Mucosa of stomach (tissue), 1 donor: Measurements from ENCODE around the gene CYP4A22.
"Not testable (repeated sequence)": the region's sequence is repeated elsewhere in the genome, so short reads cannot be mapped to it uniquely, and the experiment has no call there.

Experiments used
- H3K27me3 ChIP-seq: one replicate; pipeline ENCODE4 v1.7.0; 2013; ENCODE audit warnings: mild to moderate bottlenecking, low read length; ENCODE audit not compliant: control insufficient read depth, insufficient read depth
- H3K36me3 ChIP-seq: one replicate; pipeline ENCODE4 v1.7.0; 2013; ENCODE audit warnings: low read length; ENCODE audit not compliant: control insufficient read depth, insufficient read depth
- H3K4me1 ChIP-seq: one replicate; pipeline ENCODE4 v1.7.0; 2013; ENCODE audit warnings: mild to moderate bottlenecking, low read length; ENCODE audit not compliant: control insufficient read depth, insufficient read depth
- H3K4me3 ChIP-seq: one replicate; pipeline ENCODE4 v1.7.0; 2013; ENCODE audit warnings: low read length
- H3K9ac ChIP-seq: one replicate; pipeline ENCODE4 v1.7.0; 2013; ENCODE audit warnings: mild to moderate bottlenecking, low read length, moderate library complexity
- H3K9me3 ChIP-seq: one replicate; pipeline ENCODE4 v1.7.0; 2013; ENCODE audit warnings: mild to moderate bottlenecking, low read length, moderate library complexity; ENCODE audit not compliant: control insufficient read depth
- donor health status: Pancreatic carcinoma.

CYP4A22 gene

DNA sequence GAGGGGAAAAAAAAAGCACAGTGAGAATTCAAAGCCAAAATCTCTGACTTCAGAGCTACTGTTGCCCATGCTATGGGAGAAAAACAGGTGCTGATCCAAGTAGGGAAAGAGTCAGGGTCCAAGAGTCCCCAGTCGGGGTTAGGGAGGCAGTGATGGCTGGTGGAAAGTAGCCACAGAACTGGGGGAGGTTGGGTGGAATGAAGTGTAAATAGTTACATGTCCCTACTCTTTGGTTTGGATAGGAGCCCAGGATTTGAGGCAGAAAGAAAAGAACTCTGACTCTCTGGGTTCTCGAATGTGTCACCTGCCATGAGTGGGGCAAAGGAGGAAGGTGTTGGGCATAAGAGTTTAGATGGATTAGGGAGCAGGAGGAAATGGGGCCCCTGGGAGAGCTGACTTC lies 8.4 kb upstream of the CYP4A22 start:
- H3K9me3 ChIP-seq, H3K4me3 ChIP-seq, H3K4me1 ChIP-seq, H3K27me3 ChIP-seq, H3K36me3 ChIP-seq, H3K9ac ChIP-seq: not testable (repeated sequence)

DNA sequence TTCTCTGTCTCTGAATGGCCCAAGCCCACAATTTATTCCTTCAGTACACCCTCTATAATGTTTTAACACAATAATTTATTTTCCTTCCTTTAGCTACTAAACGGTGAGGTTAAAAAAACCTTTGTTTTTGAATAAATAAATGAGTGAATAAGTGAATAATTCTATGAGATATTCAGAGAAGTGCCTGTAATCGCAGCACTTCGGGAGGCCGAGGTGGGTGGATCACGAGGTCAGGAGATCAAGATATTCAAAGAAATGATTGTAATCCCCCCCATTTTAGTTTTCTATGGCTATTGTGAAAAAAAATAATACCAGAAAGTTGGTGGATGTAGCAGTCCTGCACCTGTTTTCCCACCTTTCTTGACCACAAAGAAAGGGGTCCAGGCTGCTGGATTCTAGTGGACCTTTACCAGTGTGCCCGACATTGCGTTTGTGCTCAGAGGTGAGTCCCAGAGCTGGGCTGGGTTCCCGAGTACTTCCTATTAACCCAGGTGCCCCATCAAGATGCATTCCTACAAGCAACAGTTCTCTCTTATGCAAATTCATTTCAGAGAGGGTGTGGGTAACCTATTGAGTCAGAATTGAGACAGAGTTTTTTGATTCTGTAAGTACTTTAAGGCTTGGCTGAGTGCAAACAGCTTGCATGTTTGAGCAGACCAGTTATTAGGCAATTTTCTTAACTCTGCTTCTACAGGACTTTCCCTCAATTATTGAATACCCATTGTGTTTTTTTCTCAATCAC lies 7.6 kb upstream of the CYP4A22 start:
- H3K27me3 ChIP-seq, H3K4me1 ChIP-seq, H3K4me3 ChIP-seq, H3K36me3 ChIP-seq, H3K9me3 ChIP-seq, H3K9ac ChIP-seq: not testable (repeated sequence)

DNA sequence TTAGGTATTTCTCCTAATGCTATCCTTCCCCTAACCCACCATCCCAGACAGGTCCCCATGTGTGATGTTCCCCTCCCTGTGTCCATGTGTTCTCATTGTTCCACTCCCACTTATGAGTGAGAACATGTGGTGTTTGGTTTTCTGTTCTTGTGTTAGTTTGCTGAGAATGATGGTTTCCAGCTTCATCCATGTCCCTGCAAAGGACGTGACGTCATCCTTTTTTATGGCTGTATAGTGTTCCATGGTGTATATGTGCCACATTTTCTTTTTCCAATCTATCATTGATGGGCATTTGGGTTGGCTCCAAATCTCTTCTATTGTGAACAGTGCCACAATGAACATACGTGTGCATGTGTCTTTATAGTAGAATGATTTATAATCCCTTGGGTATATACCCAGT lies 4.6 kb upstream of the CYP4A22 start:
- H3K9me3 ChIP-seq, H3K9ac ChIP-seq, H3K4me3 ChIP-seq, H3K36me3 ChIP-seq, H3K27me3 ChIP-seq, H3K4me1 ChIP-seq: not testable (repeated sequence)

DNA sequence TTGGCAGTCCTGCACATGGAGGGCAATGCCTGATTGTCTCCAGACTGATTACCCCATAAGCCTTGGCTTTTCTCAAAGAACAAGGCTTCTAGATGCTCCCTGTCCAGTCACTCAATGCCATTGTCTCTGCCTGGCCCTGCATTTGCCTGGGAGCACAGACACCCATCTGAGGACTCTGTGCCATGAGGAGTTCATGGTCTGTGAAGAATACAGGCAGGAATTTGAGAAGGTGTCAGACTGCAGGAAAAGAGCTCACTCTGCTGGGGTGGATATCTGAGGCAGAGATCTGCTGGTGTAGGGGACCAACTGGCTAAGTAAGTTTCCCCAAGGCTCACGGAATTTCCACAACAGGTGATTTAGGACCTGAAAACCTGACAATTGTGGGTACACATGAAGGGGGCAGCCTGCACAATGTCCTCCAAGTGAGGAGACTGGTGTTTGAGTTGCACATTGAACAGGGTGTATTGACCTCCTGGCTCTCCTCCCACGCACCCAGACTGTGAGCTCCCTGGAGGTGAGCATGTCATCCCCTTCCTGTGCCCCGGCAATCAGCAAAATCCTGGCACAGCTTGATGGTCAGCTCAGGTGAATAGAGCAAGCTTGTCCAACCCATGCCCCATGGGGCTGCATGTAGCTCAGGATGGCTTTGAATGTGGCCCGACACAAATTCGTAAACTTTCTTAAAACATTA lies 829 bp downstream of the CYP4A22 start:
- Histone ChIP-seq H3K9me3 (no peaks in the 10 kb centered on the region), H3K9ac (no peak overlapping the region), H3K4me1 (no peaks in the 10 kb centered on the region), H3K27me3 (peaks cover 2% of the 10 kb centered on the region), H3K36me3 (no peaks in the 10 kb centered on the region), H3K4me3 (no peak overlapping the region)

DNA sequence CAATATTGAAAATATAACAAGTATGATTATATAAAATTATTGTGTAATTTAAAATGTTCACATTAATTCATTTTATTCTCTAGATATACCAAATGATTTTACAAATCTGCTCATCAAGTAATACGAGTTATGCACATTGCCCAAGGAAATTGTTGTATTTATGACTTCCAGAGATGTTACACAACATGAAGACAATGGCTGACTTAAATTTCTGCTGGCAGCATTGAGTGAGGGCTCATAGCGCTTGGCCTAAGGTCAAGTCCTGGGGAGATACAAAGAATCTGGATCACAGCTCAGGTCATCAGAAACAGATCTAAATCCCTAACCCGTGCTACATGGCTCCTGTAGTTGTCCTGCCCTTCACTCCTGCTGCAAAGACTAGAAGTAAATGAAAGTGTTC lies 3.1 kb downstream of the CYP4A22 start:
- H3K36me3 ChIP-seq, H3K9ac ChIP-seq, H3K9me3 ChIP-seq, H3K4me3 ChIP-seq, H3K4me1 ChIP-seq, H3K27me3 ChIP-seq: not testable (repeated sequence)

DNA sequence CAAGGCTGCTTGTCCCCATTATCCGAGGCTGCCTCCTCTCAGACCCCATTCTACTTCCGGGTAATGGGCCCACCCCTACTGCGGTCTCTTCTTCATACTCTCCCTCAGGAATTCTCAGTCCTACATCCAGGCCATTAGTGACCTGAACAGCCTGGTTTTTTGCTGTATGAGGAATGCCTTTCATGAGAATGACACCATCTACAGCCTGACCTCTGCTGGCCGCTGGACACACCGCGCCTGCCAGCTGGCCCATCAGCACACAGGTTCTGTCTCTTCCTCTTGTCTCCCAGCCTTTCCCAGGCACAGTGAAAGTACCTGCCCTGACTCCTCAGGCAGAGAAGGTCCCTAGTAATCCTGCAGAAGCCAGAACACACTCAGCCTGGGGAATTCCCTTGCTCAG lies 6.4 kb downstream of the CYP4A22 start:
- not testable (repeated sequence) for H3K36me3 ChIP-seq, H3K27me3 ChIP-seq, H3K4me3 ChIP-seq, H3K9me3 ChIP-seq, H3K9ac ChIP-seq, H3K4me1 ChIP-seq

DNA sequence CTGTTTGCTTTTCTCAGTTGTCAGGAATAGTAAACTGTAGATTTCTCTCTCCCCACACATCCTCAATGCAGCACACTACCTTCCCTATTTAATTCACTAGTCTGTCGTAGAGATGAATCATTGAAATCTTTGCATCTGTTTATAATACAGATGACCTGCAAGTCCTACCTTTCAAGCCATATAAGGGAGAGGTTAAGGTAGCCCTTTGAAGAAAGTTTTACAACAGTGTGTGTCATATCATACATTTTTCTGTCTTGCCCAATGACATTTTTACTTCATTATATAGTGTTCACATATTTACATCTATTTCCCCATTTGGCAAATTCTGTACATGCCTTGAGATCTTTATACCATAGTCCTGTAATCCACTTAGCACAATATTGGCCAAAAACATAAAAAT lies 9.3 kb downstream of the CYP4A22 start:
- H3K36me3 ChIP-seq, H3K27me3 ChIP-seq, H3K4me3 ChIP-seq, H3K9me3 ChIP-seq, H3K4me1 ChIP-seq, H3K9ac ChIP-seq: not testable (repeated sequence)

DNA sequence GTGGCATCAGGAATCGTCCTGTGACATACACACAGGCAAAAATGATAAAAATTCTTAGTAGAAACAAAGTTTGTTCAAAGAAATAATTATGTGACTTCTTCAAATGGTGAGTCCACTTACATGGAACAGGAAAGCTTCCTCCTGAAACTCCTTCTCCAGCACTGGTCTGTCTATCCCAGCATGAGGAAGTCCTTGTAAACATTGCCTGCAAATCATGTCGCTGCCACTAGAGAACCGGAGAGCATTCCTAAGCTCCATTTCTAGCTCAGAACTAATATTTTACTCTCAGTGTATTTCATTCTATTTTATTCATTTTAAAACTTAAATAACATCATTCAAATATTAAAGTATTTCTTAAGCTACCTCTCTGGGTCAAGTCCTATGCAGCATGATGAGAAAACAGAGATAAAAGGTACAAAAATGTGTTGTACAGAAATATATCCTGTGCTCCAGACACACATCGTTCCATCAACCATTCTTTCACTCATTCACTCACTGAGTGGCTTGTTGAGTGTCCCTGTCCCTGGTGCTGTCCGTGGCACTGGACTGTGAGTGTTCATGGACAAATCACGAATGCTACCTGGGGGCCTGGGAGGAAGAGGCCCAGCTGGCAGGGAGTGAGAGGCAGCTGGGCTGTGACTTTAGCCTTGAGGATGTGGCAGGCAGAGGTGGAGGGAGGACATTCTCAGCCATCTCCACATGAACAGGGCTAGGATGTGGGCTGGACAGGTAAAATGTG lies 10.0 kb downstream of the CYP4A22 start:
- Histone ChIP-seq H3K9me3 (no peaks in the 10 kb centered on the region), H3K27me3 (no peaks in the 10 kb centered on the region), H3K4me3 (no peak overlapping the region), H3K4me1 (no peaks in the 10 kb centered on the region), H3K9ac (no peak overlapping the region), H3K36me3 (no peaks in the 10 kb centered on the region)

DNA sequence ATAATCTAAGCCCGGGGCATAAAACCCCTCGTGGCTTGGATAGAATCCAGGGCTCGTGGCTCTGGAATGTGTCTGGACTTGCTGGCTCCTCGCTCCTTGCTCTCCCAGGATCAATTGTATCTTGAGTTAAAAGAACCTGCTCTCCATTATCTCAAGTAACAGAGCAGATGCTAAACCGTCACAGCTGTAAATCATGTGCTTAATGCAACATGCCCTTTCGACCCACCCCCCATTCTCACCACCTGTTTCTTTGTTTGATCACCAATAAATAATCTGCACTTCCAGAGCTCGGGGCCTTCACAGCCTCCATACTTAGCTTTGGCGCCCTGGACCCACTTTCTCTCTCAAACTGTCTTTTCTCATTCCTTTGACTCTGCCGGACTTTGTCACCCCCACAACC lies 11.9 kb downstream of the CYP4A22 start:
- H3K36me3 ChIP-seq, H3K4me1 ChIP-seq, H3K9ac ChIP-seq, H3K9me3 ChIP-seq, H3K27me3 ChIP-seq, H3K4me3 ChIP-seq: not testable (repeated sequence)

DNA sequence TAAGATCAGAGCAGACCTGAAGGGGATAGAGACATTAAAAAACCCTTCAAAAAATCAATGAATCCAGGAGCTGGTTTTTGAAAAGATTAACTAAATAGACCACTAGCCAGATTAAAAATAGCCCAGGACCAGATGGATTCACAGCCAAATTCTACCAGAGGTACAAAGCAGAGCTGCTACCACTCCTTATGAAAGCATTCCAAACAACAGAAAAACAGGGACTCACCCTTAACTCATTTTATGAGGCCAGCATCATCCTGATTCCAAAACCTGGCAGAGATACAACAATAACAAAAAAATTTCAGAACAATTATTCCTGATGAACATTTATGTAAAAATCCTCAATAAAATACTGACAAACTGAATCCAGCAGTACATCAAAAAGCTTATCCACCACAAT lies 19.2 kb downstream of the CYP4A22 start:
- H3K4me3 ChIP-seq, H3K36me3 ChIP-seq, H3K9ac ChIP-seq: not testable (repeated sequence)

DNA sequence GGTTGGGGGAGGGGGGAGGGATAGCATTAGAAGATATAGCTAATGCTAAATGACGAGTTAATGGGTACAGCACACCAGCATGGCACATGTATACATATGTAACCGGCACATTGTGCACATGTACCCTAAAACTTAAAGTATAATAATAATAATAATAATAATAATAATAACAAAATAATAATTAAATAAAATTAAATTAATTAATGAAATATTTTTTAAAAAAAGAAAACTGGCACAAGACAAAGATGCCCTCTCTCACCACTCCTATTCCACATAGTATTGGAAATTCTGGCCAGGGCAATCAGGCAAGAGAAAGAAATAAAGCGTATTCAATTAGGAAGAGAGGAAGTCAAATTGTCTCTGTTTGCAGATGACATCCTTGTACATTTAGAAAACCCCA lies 20.7 kb downstream of the CYP4A22 start:
- H3K4me1 ChIP-seq, H3K9ac ChIP-seq, H3K9me3 ChIP-seq, H3K36me3 ChIP-seq, H3K4me3 ChIP-seq, H3K27me3 ChIP-seq: not testable (repeated sequence)

More for the DNA sequence above, 19.2 kb downstream of the CYP4A22 start:
- H3K27me3 ChIP-seq, H3K9me3 ChIP-seq, H3K4me1 ChIP-seq: not testable (repeated sequence)

DNA sequence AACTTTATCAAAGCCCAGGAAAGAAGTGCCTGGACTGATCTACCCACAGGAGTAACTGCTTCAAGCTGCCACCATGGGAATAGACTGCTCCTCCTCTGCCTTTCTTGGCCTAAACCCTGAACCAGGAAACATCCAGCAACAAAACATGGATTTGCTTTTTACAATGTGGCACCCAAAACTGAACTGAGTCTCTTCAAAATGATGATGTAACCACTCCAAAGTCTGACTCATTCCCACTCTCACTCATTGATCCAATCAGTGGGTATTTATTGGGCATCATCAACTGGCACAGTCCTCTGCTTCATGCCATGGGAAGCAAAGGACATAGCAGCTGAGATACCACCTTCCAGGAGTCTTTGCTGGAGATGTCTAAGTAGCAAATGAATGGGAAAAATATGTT lies 23.5 kb downstream of the CYP4A22 start:
- H3K4me3 ChIP-seq = no peak overlapping the region
- no peak overlapping the region for H3K9ac ChIP-seq
- no peaks in the 10 kb centered on the region for H3K27me3 ChIP-seq
- H3K4me1 ChIP-seq = no peaks in the 10 kb centered on the region
- H3K9me3 ChIP-seq = no peaks in the 10 kb centered on the region
- no peaks in the 10 kb centered on the region for H3K36me3 ChIP-seq
